ENCODE results near the gene TAC3. TPM values are rescaled to one million over a fixed set of nuclear protein-coding genes. Genes with fewer than 3 reads are reported as not detected.

The TAC3 gene
- total RNA-seq, 4 donors from 2014 or later: not detected

DNA sequence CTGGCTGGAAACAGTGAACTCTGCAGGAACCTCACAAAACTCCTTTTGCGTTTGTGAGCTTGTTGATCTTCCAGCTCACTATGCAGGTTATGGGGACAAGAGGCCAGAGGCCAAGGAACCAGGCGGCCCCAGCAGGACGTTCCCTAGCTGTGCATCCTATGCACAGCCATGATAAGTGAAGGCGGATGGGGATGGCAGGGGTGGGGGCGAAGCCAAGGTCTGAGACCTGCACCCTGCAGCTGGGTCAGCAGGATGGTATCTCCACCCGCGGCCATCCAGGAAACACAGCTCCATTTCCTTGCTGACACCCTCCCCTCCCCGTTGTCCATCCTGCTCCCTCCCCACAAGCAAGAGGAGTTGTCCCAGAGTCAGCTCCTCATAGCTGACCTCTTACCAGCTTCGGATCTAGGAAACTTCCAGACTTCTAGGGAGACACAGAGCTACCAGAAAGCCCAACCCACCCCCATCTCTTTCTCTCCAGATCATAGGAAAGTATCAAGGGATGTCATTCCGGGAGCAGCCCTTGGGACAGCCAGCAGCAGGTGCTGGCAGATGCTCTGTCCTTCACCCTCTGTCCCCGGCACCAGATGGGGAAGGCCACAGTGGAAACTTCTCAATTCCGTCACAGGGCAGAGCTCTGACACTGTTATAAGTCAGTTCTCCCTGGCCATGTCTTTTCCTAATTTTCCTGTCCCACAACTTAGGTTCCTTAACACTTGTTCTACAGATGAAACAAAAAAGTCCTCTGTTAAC is 19.4 kb downstream of the TAC3 start:
- Histone ChIP-seq H3K9me3 (no peaks in the 10 kb centered on the region), H3K27ac (no peak overlapping the region), H3K4me3 (no peak overlapping the region), H3K4me1 (peaks cover 0 to 26% (median 7%) of the 10 kb centered on the region in 3 donors), H3K36me3 (peaks cover 0 to 53% (median 0%) of the 10 kb centered on the region in 3 donors), H3K27me3 (no peaks in the 10 kb centered on the region)
- DNase-seq: no peak
- intact Hi-C loops (cut with DNase I): no loop called here
- WGBS, 2 donors: 67 to 69% methylated on average over 7 to 8 of the region's 12 CpGs
- TF ChIP-seq POLR2A (IDR thresholded peaks at IDR 0.05): no peak
- TF ChIP-seq, protein P1, sequence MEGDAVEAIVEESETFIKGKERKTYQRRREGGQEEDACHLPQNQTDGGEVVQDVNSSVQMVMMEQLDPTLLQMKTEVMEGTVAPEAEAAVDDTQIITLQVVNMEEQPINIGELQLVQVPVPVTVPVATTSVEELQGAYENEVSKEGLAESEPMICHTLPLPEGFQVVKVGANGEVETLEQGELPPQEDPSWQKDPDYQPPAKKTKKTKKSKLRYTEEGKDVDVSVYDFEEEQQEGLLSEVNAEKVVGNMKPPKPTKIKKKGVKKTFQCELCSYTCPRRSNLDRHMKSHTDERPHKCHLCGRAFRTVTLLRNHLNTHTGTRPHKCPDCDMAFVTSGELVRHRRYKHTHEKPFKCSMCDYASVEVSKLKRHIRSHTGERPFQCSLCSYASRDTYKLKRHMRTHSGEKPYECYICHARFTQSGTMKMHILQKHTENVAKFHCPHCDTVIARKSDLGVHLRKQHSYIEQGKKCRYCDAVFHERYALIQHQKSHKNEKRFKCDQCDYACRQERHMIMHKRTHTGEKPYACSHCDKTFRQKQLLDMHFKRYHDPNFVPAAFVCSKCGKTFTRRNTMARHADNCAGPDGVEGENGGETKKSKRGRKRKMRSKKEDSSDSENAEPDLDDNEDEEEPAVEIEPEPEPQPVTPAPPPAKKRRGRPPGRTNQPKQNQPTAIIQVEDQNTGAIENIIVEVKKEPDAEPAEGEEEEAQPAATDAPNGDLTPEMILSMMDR (IDR thresholded peaks at IDR 0.05): no peak

DNA sequence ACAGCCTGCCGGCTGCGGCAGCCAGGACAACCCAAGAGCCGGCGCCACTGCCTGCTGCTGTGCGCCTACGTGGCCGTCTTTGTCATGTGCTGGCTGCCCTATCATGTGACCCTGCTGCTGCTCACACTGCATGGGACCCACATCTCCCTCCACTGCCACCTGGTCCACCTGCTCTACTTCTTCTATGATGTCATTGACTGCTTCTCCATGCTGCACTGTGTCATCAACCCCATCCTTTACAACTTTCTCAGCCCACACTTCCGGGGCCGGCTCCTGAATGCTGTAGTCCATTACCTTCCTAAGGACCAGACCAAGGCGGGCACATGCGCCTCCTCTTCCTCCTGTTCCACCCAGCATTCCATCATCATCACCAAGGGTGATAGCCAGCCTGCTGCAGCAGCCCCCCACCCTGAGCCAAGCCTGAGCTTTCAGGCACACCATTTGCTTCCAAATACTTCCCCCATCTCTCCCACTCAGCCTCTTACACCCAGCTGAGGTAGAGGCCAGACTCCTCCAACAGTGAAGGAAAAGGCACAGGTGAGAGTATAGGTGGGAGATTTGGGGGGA is 20.3 kb downstream of the TAC3 start:
- H3K4me1 ChIP-seq: peaks cover 7 to 26% (median 10%) of the 10 kb centered on the region in 3 donors
- peaks cover 0 to 45% (median 0%) of the 10 kb centered on the region in 3 donors for H3K36me3 ChIP-seq
- no peak overlapping the region for H3K4me3 ChIP-seq
- DNase-seq: no peak
- 86 to 97% methylated on average over 10 to 11 of the region's 11 CpGs for WGBS, 2 donors
- H3K27me3 ChIP-seq: no peaks in the 10 kb centered on the region
- no peaks in the 10 kb centered on the region for H3K9me3 ChIP-seq
- TF ChIP-seq, protein P1 (IDR thresholded peaks at IDR 0.05): no peak
- TF ChIP-seq POLR2A (IDR thresholded peaks at IDR 0.05): no peak
- peak overlapping the region in 1 of 4 donors; percentile 6 for H3K27ac ChIP-seq
- intact Hi-C loops (cut with DNase I): no loop called here

DNA sequence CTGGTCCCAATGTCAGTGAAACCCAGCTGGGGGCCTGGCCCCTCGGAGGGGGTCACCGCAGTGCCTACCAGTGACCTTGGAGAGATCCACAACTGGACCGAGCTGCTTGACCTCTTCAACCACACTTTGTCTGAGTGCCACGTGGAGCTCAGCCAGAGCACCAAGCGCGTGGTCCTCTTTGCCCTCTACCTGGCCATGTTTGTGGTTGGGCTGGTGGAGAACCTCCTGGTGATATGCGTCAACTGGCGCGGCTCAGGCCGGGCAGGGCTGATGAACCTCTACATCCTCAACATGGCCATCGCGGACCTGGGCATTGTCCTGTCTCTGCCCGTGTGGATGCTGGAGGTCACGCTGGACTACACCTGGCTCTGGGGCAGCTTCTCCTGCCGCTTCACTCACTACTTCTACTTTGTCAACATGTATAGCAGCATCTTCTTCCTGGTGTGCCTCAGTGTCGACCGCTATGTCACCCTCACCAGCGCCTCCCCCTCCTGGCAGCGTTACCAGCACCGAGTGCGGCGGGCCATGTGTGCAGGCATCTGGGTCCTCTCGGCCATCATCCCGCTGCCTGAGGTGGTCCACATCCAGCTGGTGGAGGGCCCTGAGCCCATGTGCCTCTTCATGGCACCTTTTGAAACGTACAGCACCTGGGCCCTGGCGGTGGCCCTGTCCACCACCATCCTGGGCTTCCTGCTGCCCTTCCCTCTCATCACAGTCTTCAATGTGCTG is 21.0 kb downstream of the TAC3 start:
- H3K4me3 ChIP-seq: no peak overlapping the region
- no peak for TF ChIP-seq POLR2A (IDR thresholded peaks at IDR 0.05)
- TF ChIP-seq, protein P1 (IDR thresholded peaks at IDR 0.05): no peak
- H3K4me1 ChIP-seq: peaks cover 13 to 29% (median 17%) of the 10 kb centered on the region in 3 donors
- no peaks in the 10 kb centered on the region for H3K27me3 ChIP-seq
- WGBS, 2 donors: 91 to 94% methylated on average over 15 to 25 of the region's 26 CpGs
- peaks cover 0 to 38% (median 0%) of the 10 kb centered on the region in 3 donors for H3K36me3 ChIP-seq
- intact Hi-C loops (cut with DNase I): no loop called here
- peak overlapping the region in 1 of 4 donors; percentile 6 for H3K27ac ChIP-seq
- DNase-seq: no peak
- no peaks in the 10 kb centered on the region for H3K9me3 ChIP-seq

DNA sequence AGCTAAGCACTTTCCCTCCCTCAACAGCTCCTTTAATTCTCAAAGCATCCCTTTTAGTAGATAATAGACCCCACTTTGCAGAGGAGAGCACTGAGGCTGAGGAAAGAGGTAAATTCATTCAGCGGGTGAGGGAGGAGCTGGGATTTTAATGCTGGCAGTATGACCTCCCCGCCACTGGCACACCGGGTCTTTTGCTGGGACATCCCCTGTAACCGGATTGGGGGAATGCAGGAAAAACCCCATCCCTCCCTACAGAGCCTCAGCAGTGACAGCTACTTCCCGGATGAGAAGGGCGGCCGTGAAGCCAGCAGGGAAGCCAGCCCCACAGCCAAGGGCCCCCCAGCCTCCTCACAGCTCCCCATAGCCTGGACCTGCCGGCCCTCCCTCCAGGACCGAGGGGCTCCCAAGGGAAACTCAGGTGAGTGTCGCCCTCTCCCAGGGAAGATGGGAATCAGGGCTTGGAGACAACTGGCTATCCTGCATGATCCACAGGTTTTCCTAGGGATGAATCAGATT is 22.0 kb downstream of the TAC3 start:
- intact Hi-C loops (cut with DNase I): no loop called here
- Histone ChIP-seq H3K36me3 (peaks cover 0 to 27% (median 0%) of the 10 kb centered on the region in 3 donors), H3K4me3 (no peak overlapping the region), H3K4me1 (peaks cover 14 to 22% (median 18%) of the 10 kb centered on the region in 3 donors), H3K9me3 (no peaks in the 10 kb centered on the region), H3K27ac (no peak overlapping the region), H3K27me3 (no peaks in the 10 kb centered on the region)
- TF ChIP-seq, protein P1 (IDR thresholded peaks at IDR 0.05): no peak
- TF ChIP-seq POLR2A (IDR thresholded peaks at IDR 0.05): no peak
- DNase-seq: no peak
- WGBS, 2 donors: 65 to 77% methylated on average over 6 to 8 of the region's 10 CpGs
